ENCODE measurements around the gene VIPR2. TPM values are rescaled to one million over a fixed set of nuclear protein-coding genes. Genes with fewer than 3 reads are reported as not detected.
A peak's percentile ranks its signal among the peaks of the same experiment; 100 is the strongest.

Gene VIPR2
- total and polyA plus RNA-seq, 10 donors = 0.41 to 1.4 (median 0.64) TPM

DNA sequence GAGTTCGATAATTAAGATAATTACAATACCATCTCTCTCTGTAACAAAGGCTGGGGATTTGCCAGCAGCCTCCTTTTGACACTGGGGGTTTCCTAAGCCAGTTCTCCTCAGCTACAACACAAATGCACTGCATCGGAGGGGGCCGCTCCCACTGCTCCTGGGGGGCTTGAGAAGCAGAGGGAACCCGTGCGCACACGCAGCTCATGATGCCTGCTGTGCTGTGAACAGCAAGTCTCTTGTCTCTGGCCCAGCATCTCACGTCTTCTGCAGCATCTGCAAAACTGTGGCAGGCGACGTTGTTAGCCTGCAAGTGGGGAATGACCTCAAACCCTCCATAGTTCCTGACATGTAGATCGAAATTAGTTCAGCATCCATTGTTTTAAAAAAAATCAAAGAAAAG is 5.5 kb downstream of the VIPR2 start:
- no peak overlapping the region for H3K4me3 ChIP-seq
- H3K27ac ChIP-seq = no peak overlapping the region
- peak; percentile 21 for DNase-seq
- no peaks in the 10 kb centered on the region for H3K36me3 ChIP-seq
- TF ChIP-seq POLR2AphosphoS5 (IDR thresholded peaks at IDR 0.05) (no peak), POLR2A (IDR thresholded peaks at IDR 0.05) (no peak)
- TF ChIP-seq, protein P1, sequence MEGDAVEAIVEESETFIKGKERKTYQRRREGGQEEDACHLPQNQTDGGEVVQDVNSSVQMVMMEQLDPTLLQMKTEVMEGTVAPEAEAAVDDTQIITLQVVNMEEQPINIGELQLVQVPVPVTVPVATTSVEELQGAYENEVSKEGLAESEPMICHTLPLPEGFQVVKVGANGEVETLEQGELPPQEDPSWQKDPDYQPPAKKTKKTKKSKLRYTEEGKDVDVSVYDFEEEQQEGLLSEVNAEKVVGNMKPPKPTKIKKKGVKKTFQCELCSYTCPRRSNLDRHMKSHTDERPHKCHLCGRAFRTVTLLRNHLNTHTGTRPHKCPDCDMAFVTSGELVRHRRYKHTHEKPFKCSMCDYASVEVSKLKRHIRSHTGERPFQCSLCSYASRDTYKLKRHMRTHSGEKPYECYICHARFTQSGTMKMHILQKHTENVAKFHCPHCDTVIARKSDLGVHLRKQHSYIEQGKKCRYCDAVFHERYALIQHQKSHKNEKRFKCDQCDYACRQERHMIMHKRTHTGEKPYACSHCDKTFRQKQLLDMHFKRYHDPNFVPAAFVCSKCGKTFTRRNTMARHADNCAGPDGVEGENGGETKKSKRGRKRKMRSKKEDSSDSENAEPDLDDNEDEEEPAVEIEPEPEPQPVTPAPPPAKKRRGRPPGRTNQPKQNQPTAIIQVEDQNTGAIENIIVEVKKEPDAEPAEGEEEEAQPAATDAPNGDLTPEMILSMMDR (IDR thresholded peaks at IDR 0.05 in 8 of 11, conservative IDR thresholded peaks at IDR 0.05 in 3 of 11) = no peak
- intact Hi-C loops (cut with DNase I; ENCODE audit: low total_unique reads) = no loop called here
- H3K27me3 ChIP-seq (replicated peaks in 1 of 7) = peaks cover 5 to 61% (median 25%) of the 10 kb centered on the region in 7 donors
- H3K4me1 ChIP-seq = peaks cover 6 to 11% (median 7%) of the 10 kb centered on the region in 6 donors
- WGBS, 5 donors = 86 to 93% (median 92%) methylated on average over 7 to 10 of the region's 10 CpGs
- no peaks in the 10 kb centered on the region for H3K9me3 ChIP-seq

- intact Hi-C loops (cut with DNase I; ENCODE audit: low total_unique reads) = no loop called here
- TF ChIP-seq POLR2AphosphoS5 (IDR thresholded peaks at IDR 0.05) (no peak), POLR2A (IDR thresholded peaks at IDR 0.05) (no peak)
- TF ChIP-seq, protein P1 (IDR thresholded peaks at IDR 0.05 in 8 of 11, conservative IDR thresholded peaks at IDR 0.05 in 3 of 11) = no peak
- 89 to 96% (median 92%) methylated on average over 6 of the region's 6 CpGs for WGBS, 5 donors
These were observed 6.2 kb downstream of the VIPR2 start for GRCh38 chr7:159138508-159138907.

DNA sequence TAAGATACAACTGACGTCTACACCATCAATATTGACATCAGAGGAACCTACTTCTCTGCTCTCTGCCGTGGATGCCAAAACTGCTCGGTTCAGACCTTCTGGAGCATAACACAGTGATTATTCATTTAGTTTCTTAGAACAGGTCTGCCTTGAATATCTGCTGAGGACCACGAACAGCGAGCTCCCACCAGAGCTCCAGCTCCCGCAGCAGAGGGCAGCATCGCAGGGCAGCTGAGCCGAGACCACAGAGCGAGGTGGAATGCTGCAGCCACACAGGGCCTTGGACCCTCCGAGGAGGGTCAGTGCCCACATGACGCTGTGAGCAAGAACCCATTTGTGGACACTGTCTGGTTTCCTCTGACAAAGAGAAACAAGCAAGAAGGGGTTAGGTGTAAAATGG is 6.8 kb downstream of the VIPR2 start:
- peak; percentile 59 for DNase-seq
- TF ChIP-seq POLR2A (IDR thresholded peaks at IDR 0.05) (no peak), POLR2AphosphoS5 (IDR thresholded peaks at IDR 0.05) (no peak)
- TF ChIP-seq, protein P1 (IDR thresholded peaks at IDR 0.05 in 8 of 11, conservative IDR thresholded peaks at IDR 0.05 in 3 of 11) = no peak
- no peak overlapping the region for H3K27ac ChIP-seq
- no peaks in the 10 kb centered on the region for H3K9me3 ChIP-seq
- no peaks in the 10 kb centered on the region for H3K4me1 ChIP-seq
- 82 to 89% (median 86%) methylated on average over 11 of the region's 11 CpGs for WGBS, 5 donors
- peaks cover 0 to 48% (median 12%) of the 10 kb centered on the region in 7 donors for H3K27me3 ChIP-seq (replicated peaks in 1 of 7)
- intact Hi-C loops (cut with DNase I; ENCODE audit: low total_unique reads) = no loop called here
- H3K36me3 ChIP-seq = no peaks in the 10 kb centered on the region
- H3K4me3 ChIP-seq = no peak overlapping the region

More at GRCh38 chr7:159138508-159138907, 6.2 kb downstream of the VIPR2 start:
- H3K27me3 ChIP-seq (replicated peaks in 1 of 7) = peaks cover 1 to 54% (median 18%) of the 10 kb centered on the region in 7 donors
- H3K4me3 ChIP-seq = no peak overlapping the region
- DNase-seq = no peak
- no peak overlapping the region for H3K27ac ChIP-seq
- H3K4me1 ChIP-seq = peaks cover 0 to 4% (median under 1%) of the 10 kb centered on the region in 6 donors
- no peaks in the 10 kb centered on the region for H3K9me3 ChIP-seq
- H3K36me3 ChIP-seq = no peaks in the 10 kb centered on the region

- Histone ChIP-seq H3K27me3 (replicated peaks in 1 of 7) (peaks cover 0 to 38% (median 4%) of the 10 kb centered on the region in 7 donors), H3K36me3 (no peaks in the 10 kb centered on the region), H3K27ac (no peak overlapping the region), H3K4me1 (no peaks in the 10 kb centered on the region), H3K9me3 (no peaks in the 10 kb centered on the region), H3K4me3 (no peak overlapping the region)
- DNase-seq = peak; percentile 56
- intact Hi-C loops (cut with DNase I; ENCODE audit: low total_unique reads) = no loop called here
- 41 to 72% (median 63%) methylated on average over 5 to 6 of the region's 6 CpGs for WGBS, 5 donors
- no peak for TF ChIP-seq POLR2AphosphoS5 (IDR thresholded peaks at IDR 0.05)
- TF ChIP-seq, protein P1 (IDR thresholded peaks at IDR 0.05 in 8 of 11, conservative IDR thresholded peaks at IDR 0.05 in 3 of 11) = no peak
These were observed 7.8 kb downstream of the VIPR2 start for GRCh38 chr7:159136846-159137245.
